NB4 (cell line): ENCODE measurements around the gene TGM6.

Experiments
- DNase-seq: peaks from one replicate; pipeline ENCODE4 v3.0.0; 2010; ENCODE audit warnings: low read depth
- H3K4me3 ChIP-seq: one replicate; pipeline ENCODE4 v1.5.1; 2011; ENCODE audit warnings: mild to moderate bottlenecking, low read depth, low read length, moderate library complexity
- CTCF ChIP-seq: IDR thresholded peaks from one replicate; pipeline ENCODE4 v1.5.1; 2012; ENCODE audit warnings: low read depth, low read length
- MAX ChIP-seq: IDR thresholded peaks from 2 replicates; pipeline ENCODE4 v1.6.1; 2011; ENCODE audit warnings: low read depth, low read length
- MYC ChIP-seq: IDR thresholded peaks from 2 replicates; pipeline ENCODE4 v1.6.1; 2011; ENCODE audit warnings: low read depth, low read length
- POLR2A ChIP-seq: IDR thresholded peaks from 2 replicates; pipeline ENCODE4 v1.6.1; 2011; ENCODE audit warnings: mild to moderate bottlenecking; ENCODE audit not compliant: insufficient read length; ENCODE audit errors: extremely low read depth

The TGM6 gene

GRCh38 chr20:2394411-2395055 lies 13.8 kb downstream of the TGM6 start:
- no peak overlapping the region for H3K4me3 ChIP-seq
- no peak for DNase-seq
- no peak for TF ChIP-seq MYC
- TF ChIP-seq MAX: no peak
- TF ChIP-seq POLR2A: no peak
- no peak for TF ChIP-seq CTCF

GRCh38 chr20:2395136-2395535 lies 14.4 kb downstream of the TGM6 start:
- TF ChIP-seq MYC: no peak
- no peak for TF ChIP-seq MAX
- no peak for TF ChIP-seq CTCF
- TF ChIP-seq POLR2A: no peak
- DNase-seq: no peak
- H3K4me3 ChIP-seq: no peak overlapping the region

GRCh38 chr20:2396241-2396814 lies 15.6 kb downstream of the TGM6 start:
- TF ChIP-seq POLR2A (no peak), MYC (no peak), CTCF (no peak), MAX (no peak)
- no peak overlapping the region for H3K4me3 ChIP-seq
- DNase-seq: no peak

- H3K4me3 ChIP-seq: no peak overlapping the region
- DNase-seq: no peak
- TF ChIP-seq CTCF: no peak
- no peak for TF ChIP-seq POLR2A
Measured at GRCh38 chr20:2397091-2397490, 16.4 kb downstream of the TGM6 start.

- DNase-seq: no peak
- no peak overlapping the region for H3K4me3 ChIP-seq
- no peak for TF ChIP-seq MYC
- TF ChIP-seq CTCF: peak; percentile 41
- TF ChIP-seq POLR2A: no peak
- no peak for TF ChIP-seq MAX
Measured at GRCh38 chr20:2397595-2398145, 17.0 kb downstream of the TGM6 start.
